Measurements from ENCODE around the gene CRELD1.

DNA sequence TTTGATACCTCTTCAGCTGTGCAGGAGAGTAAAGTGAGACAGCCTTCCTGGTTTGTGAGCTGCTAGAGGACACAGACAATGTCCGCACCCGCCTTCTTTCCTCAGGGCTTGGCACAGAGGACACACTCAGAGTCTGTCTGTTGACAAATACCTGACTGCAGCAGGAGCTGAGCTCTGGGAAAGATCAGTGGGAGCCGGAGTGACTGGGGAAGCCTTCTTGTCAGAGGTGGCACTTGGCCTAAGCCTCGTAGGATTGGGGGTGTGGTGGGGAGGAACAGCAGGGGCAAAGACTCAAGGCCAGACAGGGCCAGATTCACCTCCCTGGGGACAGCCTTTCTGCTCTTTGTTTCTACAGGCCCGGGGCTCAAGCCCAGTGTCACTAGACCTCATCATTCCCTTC is 20.0 kb upstream of the CRELD1 start:
- TF ChIP-seq, protein P1, sequence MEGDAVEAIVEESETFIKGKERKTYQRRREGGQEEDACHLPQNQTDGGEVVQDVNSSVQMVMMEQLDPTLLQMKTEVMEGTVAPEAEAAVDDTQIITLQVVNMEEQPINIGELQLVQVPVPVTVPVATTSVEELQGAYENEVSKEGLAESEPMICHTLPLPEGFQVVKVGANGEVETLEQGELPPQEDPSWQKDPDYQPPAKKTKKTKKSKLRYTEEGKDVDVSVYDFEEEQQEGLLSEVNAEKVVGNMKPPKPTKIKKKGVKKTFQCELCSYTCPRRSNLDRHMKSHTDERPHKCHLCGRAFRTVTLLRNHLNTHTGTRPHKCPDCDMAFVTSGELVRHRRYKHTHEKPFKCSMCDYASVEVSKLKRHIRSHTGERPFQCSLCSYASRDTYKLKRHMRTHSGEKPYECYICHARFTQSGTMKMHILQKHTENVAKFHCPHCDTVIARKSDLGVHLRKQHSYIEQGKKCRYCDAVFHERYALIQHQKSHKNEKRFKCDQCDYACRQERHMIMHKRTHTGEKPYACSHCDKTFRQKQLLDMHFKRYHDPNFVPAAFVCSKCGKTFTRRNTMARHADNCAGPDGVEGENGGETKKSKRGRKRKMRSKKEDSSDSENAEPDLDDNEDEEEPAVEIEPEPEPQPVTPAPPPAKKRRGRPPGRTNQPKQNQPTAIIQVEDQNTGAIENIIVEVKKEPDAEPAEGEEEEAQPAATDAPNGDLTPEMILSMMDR (IDR thresholded peaks at IDR 0.05) = no peak
- TF ChIP-seq POLR2A (IDR thresholded peaks at IDR 0.05) = no peak
- TF ChIP-seq EP300 (IDR thresholded peaks at IDR 0.05) = no peak

All from ovary (tissue), 3 donors.